Heart left ventricle (tissue), 13 donors: ENCODE results near the gene PDE6B.

Experiments
- CTCF ChIP-seq, 12 donors: fragments of 200-600 bp; sonication (generic) in 4 of 12; IDR thresholded peaks; one replicate each; pipeline versions ENCODE4 v1.5.0 to v1.8.0; 2018 to 2022; ENCODE audit warnings: antibody characterized with exemption in 12 of 12, mild to moderate bottlenecking in 5 of 12
- POLR2A ChIP-seq, 2 donors: fragments of 450-650 bp; IDR thresholded peaks; one replicate each; pipeline ENCODE4 v1.6.1; 2017; ENCODE audit warnings: antibody characterized with exemption in 2 of 2, mild to moderate bottlenecking in 2 of 2, moderate library complexity in 2 of 2
- donor health status: ischemic (EF 13 %, LVEDD 7.1; RV severe dilation, severe dysfunction).
- donor health status: DM: no; HTN: yes; CAD: no.
- donor health status: DM: no; HTN: no; CAD: no.
- donor health status: ischemic (EF 25% LVEDD 6.9; RV normal size, moderate dysfunction).
- donor health status: ischemic (EF 25% LVEDD 5.7; RV mildly dilated, moderate dysfunction).
- donor health status: ischemic (EF 35%, LVEDD 5.7; RV mildly dilated, moderate dysfunction).
- donor health status: nonischemic (EF 11% LVEDD 7.7; RV severe dilation, severe dysfunction).
- donor health status: DM: yes; HTN: yes; CAD: no.
- donor health status: PGD.
- donor health status: ischemic (EF 29% LVEDD 5.4; RV normal size, mild dysfunction).
- donor health status: nonischemic (EF 23%, LVEDD 6.1; RV moderate dilation, normal function).

- TF ChIP-seq CTCF (IDR thresholded peaks at IDR 0.05): no peak
- no peak for TF ChIP-seq POLR2A (IDR thresholded peaks at IDR 0.05)
Observed at GRCh38 chr4:581753-582361, 43.5 kb upstream of the PDE6B start.
